Mesendoderm (in vitro differentiated cells): ENCODE results near the gene DIP2A.

ENCODE experiments used
- DNase-seq: peaks from one replicate; pipeline ENCODE4 v3.0.0; 2013
- H2AK5ac ChIP-seq: 2 replicates; pipeline ENCODE4 v1.6.1; 2013; ENCODE audit warnings: low read length, inconsistent platforms
- H2BK120ac ChIP-seq: 2 replicates; pipeline ENCODE4 v1.6.1; 2013; ENCODE audit warnings: low read depth, mild to moderate bottlenecking, low read length, moderate library complexity, mixed read lengths
- H2BK15ac ChIP-seq: replicated peaks from 2 replicates; pipeline ENCODE4 v1.6.1; 2013; ENCODE audit warnings: low read depth, mild to moderate bottlenecking, moderate library complexity
- H2BK5ac ChIP-seq: 2 replicates; pipeline ENCODE4 v1.6.1; 2013; ENCODE audit warnings: low read length, inconsistent platforms
- H3K18ac ChIP-seq: 2 replicates; pipeline ENCODE4 v1.6.1; 2013; ENCODE audit warnings: mild to moderate bottlenecking, low read length, mixed read lengths
- H3K23ac ChIP-seq: one replicate; pipeline ENCODE4 v1.6.1; 2013; ENCODE audit warnings: low read length
- H3K27ac ChIP-seq: 2 replicates; pipeline ENCODE4 v1.5.1; 2013; ENCODE audit warnings: low read depth, mild to moderate bottlenecking, inconsistent platforms, low read length, moderate library complexity
- H3K27me3 ChIP-seq: 2 replicates; pipeline ENCODE4 v1.6.1; 2013; ENCODE audit warnings: low read length, control low read depth, mild to moderate bottlenecking, inconsistent platforms; ENCODE audit not compliant: insufficient read depth, poor library complexity
- H3K36me3 ChIP-seq: 2 replicates; pipeline ENCODE4 v1.6.1; 2013; ENCODE audit warnings: low read length, inconsistent platforms; ENCODE audit not compliant: control insufficient read depth, insufficient read depth
- H3K4ac ChIP-seq: one replicate; pipeline ENCODE4 v1.6.1; 2013; ENCODE audit warnings: low read depth, mild to moderate bottlenecking, low read length, moderate library complexity
- H3K4me1 ChIP-seq: 2 replicates; pipeline ENCODE4 v1.6.1; 2013; ENCODE audit warnings: low read depth, low read length, inconsistent platforms; ENCODE audit not compliant: control insufficient read depth
- H3K4me2 ChIP-seq: 2 replicates; pipeline ENCODE4 v1.6.1; 2013; ENCODE audit warnings: low read length
- H3K4me3 ChIP-seq: 2 replicates; pipeline ENCODE4 v1.5.1; 2013; ENCODE audit warnings: mild to moderate bottlenecking, low read length
- H3K56ac ChIP-seq: one replicate; pipeline ENCODE4 v1.6.1; 2013; ENCODE audit warnings: low read length
- H3K79me1 ChIP-seq: 2 replicates; pipeline ENCODE4 v1.6.1; 2013; ENCODE audit warnings: low read length, inconsistent platforms
- H3K79me2 ChIP-seq: 2 replicates; pipeline ENCODE4 v1.6.1; 2013; ENCODE audit warnings: mild to moderate bottlenecking, low read length; ENCODE audit not compliant: control insufficient read depth, insufficient read depth
- H3K9ac ChIP-seq: 2 replicates; pipeline ENCODE4 v1.6.1; 2013; ENCODE audit warnings: low read length, inconsistent platforms
- H4K5ac ChIP-seq: one replicate; pipeline ENCODE4 v1.6.1; 2013; ENCODE audit warnings: low read length
- H4K8ac ChIP-seq: one replicate; pipeline ENCODE4 v1.6.1; 2013; ENCODE audit warnings: low read depth, mild to moderate bottlenecking, control low read depth, low read length, moderate library complexity
- WGBS: extraction: QIAGEN DNeasy Blood & Tissue Kit; methylation state at CpG from one replicate; pipeline ENCODE4 v1.1.7; 2013; ENCODE audit warnings: low lambda C conversion rate, missing lambda C conversion rate; ENCODE audit not compliant: insufficient coverage; ENCODE audit errors: extremely low coverage; 5-methylcytosine and 5-hydroxymethylcytosine counted together

DIP2A gene

GRCh38 chr21:46607636-46608035 lies 148.9 kb downstream of the DIP2A start:
- Histone ChIP-seq H3K4me3 (no peak overlapping the region), H3K18ac (no peak overlapping the region), H3K4me1 (no peaks in the 10 kb centered on the region), H4K5ac (no peak overlapping the region), H3K79me2 (no peaks in the 10 kb centered on the region), H3K27me3 (no peaks in the 10 kb centered on the region), H2AK5ac (no peak overlapping the region), H3K27ac (no peak overlapping the region), H3K4ac (no peak overlapping the region), H3K4me2 (no peak overlapping the region), H2BK120ac (no peak overlapping the region), H4K8ac (no peak overlapping the region), H2BK5ac (no peak overlapping the region), H3K23ac (no peak overlapping the region), H3K36me3 (no peaks in the 10 kb centered on the region), H3K56ac (no peak overlapping the region), H3K79me1 (no peaks in the 10 kb centered on the region), H2BK15ac (no peak overlapping the region), H3K9ac (no peak overlapping the region)
- DNase-seq, result no peak
- WGBS, result no CpG with 5 or more reads among the region's 2 CpGs

- Histone ChIP-seq H3K4ac (no peak overlapping the region), H3K79me1 (no peaks in the 10 kb centered on the region), H2BK15ac (no peak overlapping the region), H3K9ac (no peak overlapping the region), H3K36me3 (no peaks in the 10 kb centered on the region), H3K4me1 (no peaks in the 10 kb centered on the region), H3K27me3 (no peaks in the 10 kb centered on the region), H3K4me3 (no peak overlapping the region), H4K5ac (no peak overlapping the region), H3K27ac (no peak overlapping the region), H3K18ac (no peak overlapping the region), H2BK120ac (no peak overlapping the region), H3K23ac (no peak overlapping the region), H3K4me2 (no peak overlapping the region), H3K56ac (no peak overlapping the region), H2AK5ac (no peak overlapping the region), H4K8ac (no peak overlapping the region), H3K79me2 (no peaks in the 10 kb centered on the region), H2BK5ac (no peak overlapping the region)
- no CpG with 5 or more reads among the region's 3 CpGs for WGBS
- no peak for DNase-seq
Observed at GRCh38 chr21:46608672-46609111, 150.0 kb downstream of the DIP2A start.

- no peak overlapping the region for H4K5ac ChIP-seq
- H3K27ac ChIP-seq, result no peak overlapping the region
- no peak for DNase-seq
- H2AK5ac ChIP-seq, result no peak overlapping the region
- H2BK15ac ChIP-seq, result no peak overlapping the region
- no peaks in the 10 kb centered on the region for H3K4me1 ChIP-seq
- H3K18ac ChIP-seq, result no peak overlapping the region
- no peaks in the 10 kb centered on the region for H3K79me2 ChIP-seq
- H2BK120ac ChIP-seq, result no peak overlapping the region
- no peak overlapping the region for H3K56ac ChIP-seq
- no peak overlapping the region for H2BK5ac ChIP-seq
- no peak overlapping the region for H3K9ac ChIP-seq
- no peak overlapping the region for H3K4me3 ChIP-seq
- H3K79me1 ChIP-seq, result no peaks in the 10 kb centered on the region
- no peak overlapping the region for H3K23ac ChIP-seq
- no peaks in the 10 kb centered on the region for H3K27me3 ChIP-seq
- H3K36me3 ChIP-seq, result no peaks in the 10 kb centered on the region
- WGBS, result no CpG with 5 or more reads among the region's 6 CpGs
- H3K4me2 ChIP-seq, result no peak overlapping the region
- no peak overlapping the region for H4K8ac ChIP-seq
- no peak overlapping the region for H3K4ac ChIP-seq
Observed at GRCh38 chr21:46610018-46610701, 151.5 kb downstream of the DIP2A start.

GRCh38 chr21:46613391-46613790 lies 154.7 kb downstream of the DIP2A start:
- Histone ChIP-seq H2BK120ac (no peak overlapping the region), H3K36me3 (no peaks in the 10 kb centered on the region), H3K18ac (no peak overlapping the region), H3K27ac (no peak overlapping the region), H3K4me3 (no peak overlapping the region), H3K79me1 (no peaks in the 10 kb centered on the region), H3K9ac (no peak overlapping the region), H3K4me2 (no peak overlapping the region), H2BK15ac (no peak overlapping the region), H4K8ac (no peak overlapping the region), H4K5ac (no peak overlapping the region), H3K56ac (no peak overlapping the region), H2AK5ac (no peak overlapping the region), H3K79me2 (no peaks in the 10 kb centered on the region), H2BK5ac (no peak overlapping the region), H3K4me1 (no peaks in the 10 kb centered on the region), H3K4ac (no peak overlapping the region), H3K23ac (no peak overlapping the region), H3K27me3 (no peaks in the 10 kb centered on the region)
- no peak for DNase-seq
- WGBS, result no CpG with 5 or more reads among the region's 6 CpGs

- Histone ChIP-seq H3K23ac (no peak overlapping the region), H3K4me1 (no peaks in the 10 kb centered on the region), H3K9ac (no peak overlapping the region), H3K4ac (no peak overlapping the region), H3K4me2 (no peak overlapping the region), H3K56ac (no peak overlapping the region), H3K4me3 (no peak overlapping the region), H2BK5ac (no peak overlapping the region), H3K27ac (no peak overlapping the region), H3K27me3 (no peaks in the 10 kb centered on the region), H4K8ac (no peak overlapping the region), H2AK5ac (no peak overlapping the region), H3K79me2 (no peaks in the 10 kb centered on the region), H3K36me3 (no peaks in the 10 kb centered on the region), H3K18ac (no peak overlapping the region), H3K79me1 (no peaks in the 10 kb centered on the region), H2BK120ac (no peak overlapping the region), H4K5ac (no peak overlapping the region), H2BK15ac (no peak overlapping the region)
- DNase-seq, result no peak
- no CpG with 5 or more reads among the region's 2 CpGs for WGBS
Observed at GRCh38 chr21:46616050-46616449, 157.4 kb downstream of the DIP2A start.

GRCh38 chr21:46616656-46617055 lies 158.0 kb downstream of the DIP2A start:
- H2BK15ac ChIP-seq, result no peak overlapping the region
- H3K27ac ChIP-seq, result no peak overlapping the region
- no peaks in the 10 kb centered on the region for H3K79me1 ChIP-seq
- no peaks in the 10 kb centered on the region for H3K79me2 ChIP-seq
- H3K4me1 ChIP-seq, result no peaks in the 10 kb centered on the region
- WGBS, result no CpG with 5 or more reads among the region's 1 CpG
- no peaks in the 10 kb centered on the region for H3K27me3 ChIP-seq
- H2BK5ac ChIP-seq, result no peak overlapping the region
- no peak overlapping the region for H3K56ac ChIP-seq
- DNase-seq, result no peak
- no peak overlapping the region for H3K4me3 ChIP-seq
- no peak overlapping the region for H4K8ac ChIP-seq
- H3K4ac ChIP-seq, result no peak overlapping the region
- no peak overlapping the region for H3K23ac ChIP-seq
- no peak overlapping the region for H2BK120ac ChIP-seq
- H4K5ac ChIP-seq, result no peak overlapping the region
- no peak overlapping the region for H3K4me2 ChIP-seq
- H2AK5ac ChIP-seq, result no peak overlapping the region
- no peak overlapping the region for H3K18ac ChIP-seq
- no peak overlapping the region for H3K9ac ChIP-seq
- no peaks in the 10 kb centered on the region for H3K36me3 ChIP-seq
